IMR-90 (cell line): ENCODE results near the gene CEP83. TPM values are rescaled to one million over a fixed set of nuclear protein-coding genes. Genes with fewer than 3 reads are reported as not detected.

Experiments
- ATAC-seq: fragments of 200-7000 bp; cut with Tn5 transposase; 2 replicates; pipeline ENCODE4 v1.9.1; 2020; ENCODE audit warnings: low read depth, mild to moderate bottlenecking, moderate library complexity
- BruUV-seq: library from RNA; stranded (reverse); fragments of 400-500 nt; replicated peaks from 2 replicates; lab custom pipeline; 2021; lab: Mats Ljungman, UMichigan
- CTCF ChIA-PET: fragments of 300-600 bp; formaldehyde crosslinking; extraction: SDS; loops from one replicate; lab custom pipeline; 2021; ENCODE audit warnings: antibody characterized with exemption; lab: Yijun Ruan, JAX
- POLR2A ChIA-PET: fragments of 300-600 bp; sonication (Branson Sonifier 250); formaldehyde crosslinking; loops from one replicate; lab custom pipeline; 2022; ENCODE audit warnings: antibody characterized with exemption; ENCODE audit not compliant: unreplicated experiment; lab: Charles Lee
- DNase-seq: peaks from one replicate; pipeline ENCODE4 v3.0.0; 2013
- H2AFZ ChIP-seq: replicated peaks from 2 replicates; pipeline ENCODE3; 2013; ENCODE audit warnings: low read length, mild to moderate bottlenecking; ENCODE audit not compliant: poor library complexity
- H2AK5ac ChIP-seq: 2 replicates; pipeline ENCODE4 v1.6.1; 2013; ENCODE audit warnings: low read depth, low read length, inconsistent platforms
- H2AK9ac ChIP-seq: replicated peaks from 2 replicates; pipeline ENCODE3; 2013; ENCODE audit warnings: mild to moderate bottlenecking, low read depth, low read length, moderate library complexity; ENCODE audit not compliant: poor library complexity
- H2BK120ac ChIP-seq: 2 replicates; pipeline ENCODE4 v1.6.1; 2013; ENCODE audit warnings: low read depth, low read length, inconsistent platforms
- H2BK15ac ChIP-seq: 3 replicates; pipeline ENCODE4 v1.6.1; 2013; ENCODE audit warnings: low read depth, low read length, inconsistent platforms
- H2BK20ac ChIP-seq: 2 replicates; pipeline ENCODE4 v1.6.1; 2013; ENCODE audit warnings: low read depth, mild to moderate bottlenecking, inconsistent platforms, low read length, moderate library complexity
- H2BK5ac ChIP-seq: 2 replicates; pipeline ENCODE4 v1.6.1; 2013; ENCODE audit warnings: mild to moderate bottlenecking, low read depth, low read length, inconsistent platforms; ENCODE audit not compliant: poor library complexity, severe bottlenecking
- H3K14ac ChIP-seq: replicated peaks from 2 replicates; pipeline ENCODE4 v1.6.1; 2013; ENCODE audit warnings: low read depth, low read length, inconsistent platforms
- H3K18ac ChIP-seq: 2 replicates; pipeline ENCODE4 v1.6.1; 2013; ENCODE audit warnings: low read depth, low read length, control low read depth
- H3K23ac ChIP-seq: 2 replicates; pipeline ENCODE4 v1.6.1; 2013; ENCODE audit warnings: low read depth, low read length, inconsistent platforms
- H3K27ac ChIP-seq: 2 replicates; pipeline ENCODE4 v1.5.1; 2013; ENCODE audit warnings: mild to moderate bottlenecking, control low read depth, low read length; ENCODE audit not compliant: insufficient read depth
- H3K27me3 ChIP-seq: 2 replicates; pipeline ENCODE4 v1.6.1; 2013; ENCODE audit warnings: low read length; ENCODE audit not compliant: control insufficient read depth, insufficient read depth
- H3K36me3 ChIP-seq: 2 replicates; pipeline ENCODE4 v1.6.1; 2013; ENCODE audit warnings: low read length, mixed read lengths; ENCODE audit not compliant: control insufficient read depth, insufficient read depth
- H3K4ac ChIP-seq: 2 replicates; pipeline ENCODE4 v1.6.1; 2013; ENCODE audit warnings: low read depth, low read length, inconsistent platforms
- H3K4me1 ChIP-seq: 2 replicates; pipeline ENCODE4 v1.6.1; 2013; ENCODE audit warnings: low read length, mixed read lengths; ENCODE audit not compliant: control insufficient read depth, insufficient read depth
- H3K4me2 ChIP-seq: 2 replicates; pipeline ENCODE4 v1.6.1; 2013; ENCODE audit warnings: low read depth, mild to moderate bottlenecking, control low read depth, low read length, moderate library complexity
- H3K4me3 ChIP-seq: 2 replicates; pipeline ENCODE4 v1.5.1; 2013; ENCODE audit warnings: low read depth, mild to moderate bottlenecking, control low read depth, low read length, moderate library complexity; ENCODE audit not compliant: insufficient read depth
- H3K56ac ChIP-seq: 2 replicates; pipeline ENCODE4 v1.6.1; 2013; ENCODE audit warnings: low read length, inconsistent platforms; ENCODE audit not compliant: insufficient read depth; ENCODE audit errors: extremely low read depth
- H3K79me1 ChIP-seq, 2 experiments: 2 replicates each; pipeline ENCODE4 v1.6.1; 2013; ENCODE audit warnings: low read length in 2 of 2, inconsistent platforms in 1 of 2, low read depth in 1 of 2
- H3K9ac ChIP-seq: 2 replicates; pipeline ENCODE4 v1.6.1; 2013; ENCODE audit warnings: low read depth, low read length, control low read depth
- H3K9me1 ChIP-seq: 2 replicates; pipeline ENCODE4 v1.6.1; 2013; ENCODE audit warnings: low read length, inconsistent platforms; ENCODE audit not compliant: insufficient read depth
- H3K9me3 ChIP-seq: 2 replicates; pipeline ENCODE4 v1.6.1; 2013; ENCODE audit warnings: low read length; ENCODE audit not compliant: control insufficient read depth, insufficient read depth
- H4K20me1 ChIP-seq: 2 replicates; pipeline ENCODE4 v1.6.1; 2013; ENCODE audit warnings: low read length, inconsistent platforms; ENCODE audit not compliant: insufficient read depth
- H4K5ac ChIP-seq: 2 replicates; pipeline ENCODE4 v1.6.1; 2013; ENCODE audit warnings: mild to moderate bottlenecking, low read depth, low read length, control low read depth
- H4K8ac ChIP-seq, 2 experiments: 2 replicates each; pipeline ENCODE4 v1.6.1; 2013; ENCODE audit warnings: low read depth in 2 of 2, low read length in 2 of 2, control low read depth in 1 of 2, inconsistent platforms in 1 of 2
- H4K91ac ChIP-seq: 2 replicates; pipeline ENCODE4 v1.6.1; 2013; ENCODE audit warnings: low read depth, low read length, inconsistent platforms; ENCODE audit not compliant: insufficient read depth
- BHLHE40 ChIP-seq: fragments of 150-350 bp; IDR thresholded peaks from 2 replicates; pipeline ENCODE4 v1.6.1; 2016; ENCODE audit warnings: mild to moderate bottlenecking, low read depth, low read length
- CEBPB ChIP-seq: IDR thresholded peaks from 2 replicates; pipeline ENCODE4 v1.6.1; 2012; ENCODE audit warnings: low read depth, low read length, improper control_type of control experiment
- CHD1 ChIP-seq: IDR thresholded peaks from 2 replicates; pipeline ENCODE4 v1.6.1; 2012; ENCODE audit warnings: low read depth, low read length, improper control_type of control experiment
- CTCF ChIP-seq: conservative IDR thresholded peaks from 2 replicates; pipeline ENCODE4 v1.5.1; 2012; ENCODE audit warnings: mild to moderate bottlenecking, low read depth, low read length, improper control_type of control experiment
- FOS ChIP-seq: fragments of 150-350 bp; IDR thresholded peaks from 2 replicates; pipeline ENCODE4 v1.6.1; 2016; ENCODE audit warnings: low read depth, low read length
- MAFK ChIP-seq: IDR thresholded peaks from 2 replicates; pipeline ENCODE4 v1.6.1; 2012; ENCODE audit warnings: low read depth, low read length, improper control_type of control experiment
- MAZ ChIP-seq: IDR thresholded peaks from 2 replicates; pipeline ENCODE4 v1.6.1; 2012; ENCODE audit warnings: low read depth, mild to moderate bottlenecking, low read length, improper control_type of control experiment, moderate library complexity, borderline replicate concordance
- MXI1 ChIP-seq: IDR thresholded peaks from 2 replicates; pipeline ENCODE4 v1.6.1; 2012; ENCODE audit warnings: low read depth, mild to moderate bottlenecking, low read length, moderate library complexity, borderline replicate concordance
- NFE2L2 ChIP-seq: fragments of 150-350 bp; IDR thresholded peaks from 2 replicates; pipeline ENCODE4 v1.6.1; 2016; ENCODE audit warnings: low read depth, mild to moderate bottlenecking, low read length
- POLR2A ChIP-seq: IDR thresholded peaks from 2 replicates; pipeline ENCODE4 v1.6.1; 2012; ENCODE audit warnings: mild to moderate bottlenecking, low read depth, low read length
- RAD21 ChIP-seq: IDR thresholded peaks from 2 replicates; pipeline ENCODE4 v1.6.1; 2012; ENCODE audit warnings: low read length, improper control_type of control experiment
- RCOR1 ChIP-seq: IDR thresholded peaks from 2 replicates; pipeline ENCODE4 v1.6.1; 2012; ENCODE audit warnings: mild to moderate bottlenecking, low read length, improper control_type of control experiment; ENCODE audit not compliant: insufficient replicate concordance
- RFX5 ChIP-seq: IDR thresholded peaks from 2 replicates; pipeline ENCODE4 v1.8.0; 2012; ENCODE audit warnings: low read depth, mild to moderate bottlenecking, low read length, moderate library complexity
- SMC3 ChIP-seq: fragments of 150-350 bp; IDR thresholded peaks from 2 replicates; pipeline ENCODE4 v1.6.1; 2016; ENCODE audit warnings: low read depth, mild to moderate bottlenecking, antibody characterized with exemption, low read length, moderate library complexity
- WGBS, 2 experiments: methylation state at CpG; one replicate each; pipeline versions ENCODE4 v1.1.5 to v1.1.7; 2013; ENCODE audit warnings: missing lambda C conversion rate in 2 of 2; ENCODE audit not compliant: insufficient read length in 1 of 2; ENCODE audit errors: extremely low coverage in 2 of 2; 5-methylcytosine and 5-hydroxymethylcytosine counted together
- dilution Hi-C: fragments of 300-500 bp; cut with HindIII; formaldehyde crosslinking; loops from one replicate; pipeline ENCODE4 v1.14.3; 2018; ENCODE audit warnings: low sequenced_read_pairs; ENCODE audit not compliant: unreplicated experiment
- in situ Hi-C: fragments of 300-500 bp; cut with MboI; formaldehyde crosslinking; loops from 3 replicates; pipeline ENCODE4 v1.14.3; 2019; ENCODE audit warnings: low sequenced_read_pairs, inconsistent platforms, mixed read lengths
- intact Hi-C: fragments of 100-400 bp; cut with micrococcal nuclease; formaldehyde crosslinking; loops from 2 replicates; pipeline ENCODE4 v1.10.0; 2022
- polyA plus RNA-seq, 3 experiments: library from polyadenylated mRNA; depleted of rRNA; stranded (reverse); fragments of >200 nt; gene quantifications; 2 replicates each; pipeline ENCODE4 v1.2.3, GENCODE V29; 2012; ENCODE audit warnings: low replicate concordance in 1 of 3
- total RNA-seq: library from RNA; depleted of rRNA; stranded (reverse); fragments of >200 nt; gene quantifications from 2 replicates; pipeline ENCODE4 v1.2.3, GENCODE V29; 2012
- TF ChIP-seq, protein P1 (sequence below): fragments of 150-350 bp; IDR thresholded peaks from 2 replicates; pipeline ENCODE4 v1.6.1; 2016; ENCODE audit warnings: low read depth, mild to moderate bottlenecking, low read length, moderate library complexity, borderline replicate concordance
- TF ChIP-seq, protein P2 (sequence below): fragments of 150-350 bp; IDR thresholded peaks from 2 replicates; pipeline ENCODE4 v1.6.1; 2017; ENCODE audit warnings: mild to moderate bottlenecking, antibody characterized with exemption, low read length, low read depth

The CEP83 gene
- total and polyA plus RNA-seq, 2 of the 4 experiments (the other 2 are of a cell fraction): 3.9 to 8.9 TPM

DNA sequence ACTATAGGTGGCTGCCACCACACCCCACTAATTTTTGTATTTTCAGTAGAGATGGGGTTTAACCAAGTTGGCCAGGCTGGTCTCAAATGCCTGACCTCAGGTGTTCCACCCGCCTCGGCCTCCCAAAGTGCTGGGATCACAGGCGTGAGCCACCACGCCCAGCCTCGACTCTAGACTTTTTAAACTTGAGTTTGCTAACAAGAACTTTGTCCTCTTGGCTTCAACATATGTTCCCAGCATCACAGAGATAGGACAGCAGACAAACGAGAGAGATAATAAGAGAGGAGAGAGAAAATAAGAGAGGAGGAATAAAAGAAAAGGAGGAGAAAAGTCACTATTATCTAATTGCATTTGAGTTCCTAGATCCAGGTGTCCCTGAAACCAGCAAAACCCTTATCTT lies 119.1 kb downstream of the CEP83 start:
- CTCF ChIA-PET: no interaction called here
- BruUV-seq: no TSS peak

More for the DNA sequence above, 119.1 kb downstream of the CEP83 start:
- H2BK15ac ChIP-seq: no peak overlapping the region
- no peak overlapping the region for H2AK9ac ChIP-seq
- no peak overlapping the region for H3K27ac ChIP-seq
- H4K91ac ChIP-seq: no peak overlapping the region
- H3K9ac ChIP-seq: no peak overlapping the region
- H4K20me1 ChIP-seq: no peaks in the 10 kb centered on the region
- H2BK20ac ChIP-seq: no peak overlapping the region
- POLR2A ChIA-PET: no interaction called here
- H3K14ac ChIP-seq: no peak overlapping the region
- no peaks in the 10 kb centered on the region; the same call in 1 of the 2 replicates for H3K9me1 ChIP-seq
- H4K8ac ChIP-seq: no peak overlapping the region
- TF ChIP-seq CHD1: no peak
- TF ChIP-seq, protein P1, sequence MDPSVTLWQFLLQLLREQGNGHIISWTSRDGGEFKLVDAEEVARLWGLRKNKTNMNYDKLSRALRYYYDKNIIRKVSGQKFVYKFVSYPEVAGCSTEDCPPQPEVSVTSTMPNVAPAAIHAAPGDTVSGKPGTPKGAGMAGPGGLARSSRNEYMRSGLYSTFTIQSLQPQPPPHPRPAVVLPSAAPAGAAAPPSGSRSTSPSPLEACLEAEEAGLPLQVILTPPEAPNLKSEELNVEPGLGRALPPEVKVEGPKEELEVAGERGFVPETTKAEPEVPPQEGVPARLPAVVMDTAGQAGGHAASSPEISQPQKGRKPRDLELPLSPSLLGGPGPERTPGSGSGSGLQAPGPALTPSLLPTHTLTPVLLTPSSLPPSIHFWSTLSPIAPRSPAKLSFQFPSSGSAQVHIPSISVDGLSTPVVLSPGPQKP: no peak
- TF ChIP-seq RCOR1: no peak
- TF ChIP-seq MAFK: no peak
- TF ChIP-seq BHLHE40: no peak
- no peak for TF ChIP-seq CTCF
- no peak for TF ChIP-seq NFE2L2
- TF ChIP-seq RFX5: no peak
- no peak for TF ChIP-seq MXI1
- TF ChIP-seq MAZ: no peak
- TF ChIP-seq, protein P2, sequence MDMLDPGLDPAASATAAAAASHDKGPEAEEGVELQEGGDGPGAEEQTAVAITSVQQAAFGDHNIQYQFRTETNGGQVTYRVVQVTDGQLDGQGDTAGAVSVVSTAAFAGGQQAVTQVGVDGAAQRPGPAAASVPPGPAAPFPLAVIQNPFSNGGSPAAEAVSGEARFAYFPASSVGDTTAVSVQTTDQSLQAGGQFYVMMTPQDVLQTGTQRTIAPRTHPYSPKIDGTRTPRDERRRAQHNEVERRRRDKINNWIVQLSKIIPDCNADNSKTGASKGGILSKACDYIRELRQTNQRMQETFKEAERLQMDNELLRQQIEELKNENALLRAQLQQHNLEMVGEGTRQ: no peak
- no peak for TF ChIP-seq CEBPB
- TF ChIP-seq POLR2A: no peak
- no peak for TF ChIP-seq FOS
- TF ChIP-seq RAD21: no peak
- TF ChIP-seq SMC3: no peak
- H3K4me2 ChIP-seq: no peak overlapping the region
- H3K4me1 ChIP-seq: no peaks in the 10 kb centered on the region
- no peaks in the 10 kb centered on the region for H3K36me3 ChIP-seq
- DNase-seq (no peak), ATAC-seq (no peak)
- no peak overlapping the region for H2AFZ ChIP-seq
- no peaks in the 10 kb centered on the region for H3K9me3 ChIP-seq
- no peaks in the 10 kb centered on the region for H3K79me1 ChIP-seq
- in situ Hi-C loops: no loop called here
- no peak overlapping the region for H4K5ac ChIP-seq
- H2BK120ac ChIP-seq: no peak overlapping the region
- no peak overlapping the region for H3K23ac ChIP-seq
- no peak overlapping the region for H3K4me3 ChIP-seq
- no peak overlapping the region for H3K18ac ChIP-seq
- no peak overlapping the region for H3K4ac ChIP-seq
- no peaks in the 10 kb centered on the region for H3K27me3 ChIP-seq
- no peak overlapping the region for H2BK5ac ChIP-seq
- H3K56ac ChIP-seq: no peak overlapping the region
- dilution Hi-C loops: no loop called here
- intact Hi-C loops: no loop called here
- WGBS, 2 experiments: no CpG with 5 or more reads among the region's 6 CpGs
- H2AK5ac ChIP-seq: no peak overlapping the region
